CD4-positive, alpha-beta T cell (primary cell): ENCODE data around the gene PLEK. TPM values are rescaled to one million over a fixed set of nuclear protein-coding genes. Genes with fewer than 3 reads are reported as not detected.

Experiments used
- ATAC-seq: fragments of 200-7000 bp; cut with Tn5 transposase; one replicate; pipeline ENCODE4 v1.10.0; 2022; ENCODE audit warnings: mild to moderate bottlenecking; ENCODE audit not compliant: poor library complexity
- CTCF ChIA-PET: fragments of 350-600 bp; sonication (Branson Sonifier 250); formaldehyde crosslinking; loops from one replicate; lab custom pipeline; 2021; ENCODE audit warnings: antibody characterized with exemption, inconsistent platforms; lab: Charles Lee
- POLR2A ChIA-PET: fragments of 350-600 bp; sonication (Branson Sonifier 250); formaldehyde crosslinking; loops from one replicate; lab custom pipeline; 2021; ENCODE audit warnings: antibody characterized with exemption, inconsistent platforms; lab: Charles Lee
- DNase-seq, 14 experiments: peaks; one replicate each; pipeline ENCODE4 v3.0.0-alpha.2; 2013 to 2020; ENCODE audit warnings: mixed read lengths in 2 of 14
- H3K27ac ChIP-seq, 2 donors: one replicate each; pipeline versions ENCODE4 v1.5.1 to v1.7.0; 2013; ENCODE audit warnings: low read length in 2 of 2, low read depth in 1 of 2, mild to moderate bottlenecking in 1 of 2
- H3K27me3 ChIP-seq, 2 experiments: 1 replicate in 1 of 2; 2 replicates in 1 of 2; pipeline versions ENCODE4 v1.6.1 to v1.7.0; 2013; ENCODE audit warnings: low read length in 2 of 2, control low read depth in 1 of 2, mild to moderate bottlenecking in 1 of 2, moderate library complexity in 1 of 2; ENCODE audit not compliant: insufficient read depth in 2 of 2, control insufficient read depth in 1 of 2
- H3K36me3 ChIP-seq: one replicate; pipeline ENCODE4 v1.6.1; 2013; ENCODE audit warnings: low read length, control low read depth; ENCODE audit not compliant: insufficient read depth
- H3K4me1 ChIP-seq: one replicate; pipeline ENCODE4 v1.6.1; 2013; ENCODE audit warnings: low read length, control low read depth; ENCODE audit not compliant: insufficient read depth
- H3K4me3 ChIP-seq: one replicate; pipeline ENCODE4 v1.5.1; 2013; ENCODE audit warnings: mild to moderate bottlenecking, low read length, moderate library complexity
- H3K9me3 ChIP-seq, 2 experiments: 1 replicate in 1 of 2; 2 replicates in 1 of 2; pipeline versions ENCODE4 v1.6.1 to v1.7.0; 2013; ENCODE audit warnings: low read length in 2 of 2, mild to moderate bottlenecking in 2 of 2, control low read depth in 1 of 2, moderate library complexity in 1 of 2; ENCODE audit not compliant: control insufficient read depth in 1 of 2, insufficient read depth in 1 of 2
- H3K27ac Mint-ChIP-seq: one replicate; pipeline ENCODE4 v1.8.0; 2020; ENCODE audit warnings: mixed read lengths
- H3K27me3 Mint-ChIP-seq: one replicate; pipeline ENCODE4 v1.8.0; 2021; ENCODE audit warnings: mixed read lengths
- H3K36me3 Mint-ChIP-seq: one replicate; pipeline ENCODE4 v1.8.0; 2021; ENCODE audit warnings: low read depth, mixed read lengths
- H3K4me1 Mint-ChIP-seq: one replicate; pipeline ENCODE4 v1.8.0; 2021; ENCODE audit warnings: low read depth, mixed read lengths
- H3K4me3 Mint-ChIP-seq: one replicate; pipeline ENCODE4 v1.8.0; 2020; ENCODE audit warnings: mild to moderate bottlenecking, mixed read lengths
- H3K9me3 Mint-ChIP-seq: one replicate; pipeline ENCODE4 v1.8.0; 2020; ENCODE audit warnings: mixed read lengths
- CTCF ChIP-seq: fragments of 200-600 bp; IDR thresholded peaks from one replicate; pipeline ENCODE4 v1.8.0; 2022; ENCODE audit warnings: antibody characterized with exemption, mild to moderate bottlenecking
- intact Hi-C, 2 experiments: fragments of 100-400 bp; cut with DNase I in 1 of 2; cut with micrococcal nuclease in 1 of 2; formaldehyde crosslinking; loops; one replicate each; pipeline versions ENCODE4 v1.15.1 to v1.9.0; 2023 to 2025; cut with DNase I, micrococcal nuclease
- total RNA-seq, 174 experiments: library from RNA in 2 of 174; stranded (reverse) in 2 of 174; gene quantifications; one replicate each; pipeline ENCODE4 v1.2.3 and lab custom pipeline; 2021 to 2026

PLEK gene
- total RNA-seq, 2 experiments from 2014 or later: 5.3 to 6.3 TPM

- TF ChIP-seq CTCF: no peak
- POLR2A ChIA-PET: interaction anchor here (0.7 kb wide), 1 partner anchor 31 kb away, joined by 3 read pairs; the partner anchor contains the start of genes APLF and FBXO48
- H3K36me3 ChIP-seq: no peaks in the 10 kb centered on the region
- ATAC-seq (no peak), DNase-seq (no peak)
- H3K4me1 Mint-ChIP-seq: peaks cover 1% of the 10 kb centered on the region
- no peaks in the 10 kb centered on the region for H3K9me3 Mint-ChIP-seq
- no peaks in the 10 kb centered on the region for H3K27me3 Mint-ChIP-seq
- no peaks in the 10 kb centered on the region for H3K36me3 Mint-ChIP-seq
- H3K4me3 ChIP-seq: no peak overlapping the region
- H3K27ac ChIP-seq: no peak overlapping the region
- H3K27me3 ChIP-seq: no peaks in the 10 kb centered on the region
- H3K9me3 ChIP-seq: no peaks in the 10 kb centered on the region
- no peak overlapping the region for H3K27ac Mint-ChIP-seq
- CTCF ChIA-PET: no interaction called here
- peaks cover 4% of the 10 kb centered on the region for H3K4me1 ChIP-seq
- no peak overlapping the region for H3K4me3 Mint-ChIP-seq
- intact Hi-C loops: no loop called here
Observed at GRCh38 chr2:68436270-68436669, 71.2 kb downstream of the PLEK start.

GRCh38 chr2:68438455-68439303 is 73.6 kb downstream of the PLEK start:
- Mint-ChIP-seq H3K4me1 (peaks cover 8% of the 10 kb centered on the region), H3K4me3 (no peak overlapping the region)

More at GRCh38 chr2:68438455-68439303, 73.6 kb downstream of the PLEK start:
- Mint-ChIP-seq H3K9me3 (no peaks in the 10 kb centered on the region), H3K27me3 (no peaks in the 10 kb centered on the region), H3K27ac (no peak overlapping the region), H3K36me3 (no peaks in the 10 kb centered on the region)
- TF ChIP-seq CTCF: no peak
- ATAC-seq (no peak), DNase-seq (no peak)
- intact Hi-C loops: no loop called here
- Histone ChIP-seq H3K9me3 (no peaks in the 10 kb centered on the region), H3K27me3 (no peaks in the 10 kb centered on the region), H3K4me1 (peaks cover 9% of the 10 kb centered on the region), H3K27ac (no peak overlapping the region), H3K4me3 (no peak overlapping the region), H3K36me3 (no peaks in the 10 kb centered on the region)
- ChIA-PET POLR2A (no interaction called here), CTCF (interaction anchor here (0.8 to 1.2 kb wide), 3 partner anchors 8 to 157 kb away, joined by 3 read pairs; no protein-coding TSS in a partner anchor)
